AG04450 (cell line): ENCODE measurements around the gene WSB1. TPM values are rescaled to one million over a fixed set of nuclear protein-coding genes. Genes with fewer than 3 reads are reported as not detected.
A peak's percentile ranks its signal among the peaks of the same experiment; 100 is the strongest.

Experiments used
- CTCF ChIA-PET: fragments of 300-600, 350-600 bp; formaldehyde crosslinking; extraction: SDS; loops from one replicate; lab custom pipeline; 2022; ENCODE audit warnings: antibody characterized with exemption, inconsistent platforms; lab: Charles Lee
- POLR2A ChIA-PET: fragments of 350-600 bp; formaldehyde crosslinking; extraction: SDS; loops from one replicate; lab custom pipeline; 2021; ENCODE audit warnings: antibody characterized with exemption, inconsistent platforms; lab: Yijun Ruan, JAX
- DNase-seq: peaks from one replicate; pipeline ENCODE4 v3.0.0-alpha.2; 2011; ENCODE audit warnings: low read depth, low spot score
- H3K27ac ChIP-seq: one replicate; pipeline ENCODE4 v1.5.1; 2012; ENCODE audit warnings: low read depth, low read length, control low read depth
- H3K27me3 ChIP-seq: one replicate; pipeline ENCODE4 v1.6.0; 2012; ENCODE audit warnings: low read length; ENCODE audit not compliant: control insufficient read depth, insufficient read depth
- H3K4me3 ChIP-seq: 2 replicates; pipeline ENCODE4 v1.5.1; 2011; ENCODE audit warnings: mild to moderate bottlenecking, low read depth, low read length, control low read depth
- H3K9me3 ChIP-seq: 2 replicates; pipeline ENCODE4 v1.5.1; 2012; ENCODE audit warnings: low read length; ENCODE audit not compliant: control insufficient read depth, insufficient read depth
- polyA minus RNA-seq: library from RNA; depleted of rRNA, polyadenylated mRNA; stranded (reverse); fragments of >200 nt; gene quantifications from 2 replicates; pipeline ENCODE4 v1.2.3, GENCODE V29; 2011; rRNA and poly(A)+ RNA removed
- polyA plus RNA-seq: library from polyadenylated mRNA; depleted of rRNA; stranded (reverse); fragments of >200 nt; gene quantifications from 2 replicates; pipeline ENCODE4 v1.2.3, GENCODE V29; 2011; rRNA removed
- TF ChIP-seq, protein P1 (sequence below): IDR thresholded peaks from 2 replicates; pipeline ENCODE4 v1.5.1; 2011; ENCODE audit warnings: low read depth, low read length, control low read depth, inconsistent platforms

The WSB1 gene, protein sequence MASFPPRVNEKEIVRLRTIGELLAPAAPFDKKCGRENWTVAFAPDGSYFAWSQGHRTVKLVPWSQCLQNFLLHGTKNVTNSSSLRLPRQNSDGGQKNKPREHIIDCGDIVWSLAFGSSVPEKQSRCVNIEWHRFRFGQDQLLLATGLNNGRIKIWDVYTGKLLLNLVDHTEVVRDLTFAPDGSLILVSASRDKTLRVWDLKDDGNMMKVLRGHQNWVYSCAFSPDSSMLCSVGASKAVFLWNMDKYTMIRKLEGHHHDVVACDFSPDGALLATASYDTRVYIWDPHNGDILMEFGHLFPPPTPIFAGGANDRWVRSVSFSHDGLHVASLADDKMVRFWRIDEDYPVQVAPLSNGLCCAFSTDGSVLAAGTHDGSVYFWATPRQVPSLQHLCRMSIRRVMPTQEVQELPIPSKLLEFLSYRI
- polyA plus RNA-seq (156 and 204 TPM in 2 replicates), polyA minus RNA-seq (68.6 and 71.8 TPM in 2 replicates)

DNA sequence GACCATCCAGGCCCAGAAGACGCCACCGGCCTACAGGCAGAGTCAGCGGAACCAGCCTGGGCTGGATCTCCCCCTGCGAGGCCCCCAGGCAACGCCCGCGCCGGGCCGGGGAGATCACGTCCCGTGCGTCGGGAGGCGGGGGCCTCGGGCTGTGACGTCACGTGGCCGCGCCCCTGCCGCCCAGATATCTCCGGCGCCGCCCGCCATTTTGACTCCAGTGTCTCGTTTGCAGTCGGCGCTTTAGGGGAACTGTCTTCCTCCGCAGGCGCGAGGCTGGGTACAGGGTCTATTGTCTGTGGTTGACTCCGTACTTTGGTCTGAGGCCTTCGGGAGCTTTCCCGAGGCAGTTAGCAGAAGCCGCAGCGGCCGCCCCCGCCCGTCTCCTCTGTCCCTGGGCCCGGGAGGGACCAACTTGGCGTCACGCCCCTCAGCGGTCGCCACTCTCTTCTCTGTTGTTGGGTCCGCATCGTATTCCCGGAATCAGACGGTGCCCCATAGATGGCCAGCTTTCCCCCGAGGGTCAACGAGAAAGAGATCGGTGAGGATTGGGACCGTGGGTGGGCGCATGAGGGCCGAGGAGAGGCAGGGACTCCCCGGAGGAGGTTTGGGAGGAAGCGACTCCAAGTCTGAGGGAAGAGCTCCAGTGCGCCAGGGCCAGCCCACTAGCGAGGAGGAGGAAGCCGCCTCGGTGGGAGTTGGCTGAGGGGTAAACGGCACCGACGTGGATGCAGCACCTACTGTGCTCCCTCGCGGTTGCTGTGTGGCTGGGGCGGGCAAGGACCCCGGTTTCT, at the start of gene WSB1:
Gene WSB1 (plus strand): TSS at position 217 of the 791 bp plus-strand sequence. CDS start 282 bp downstream, at position 499.
- peak; percentile 73 for DNase-seq
- Histone ChIP-seq H3K4me3 (peak within 1 kb of the TSS; percentile 94), H3K27ac (peak within 1 kb of the TSS; percentile 98), H3K9me3 (peaks cover 6% of the 10 kb centered on the region; the same call in 1 of the 2 replicates), H3K27me3 (no peaks in the 10 kb centered on the region)
- TF ChIP-seq, protein P1, sequence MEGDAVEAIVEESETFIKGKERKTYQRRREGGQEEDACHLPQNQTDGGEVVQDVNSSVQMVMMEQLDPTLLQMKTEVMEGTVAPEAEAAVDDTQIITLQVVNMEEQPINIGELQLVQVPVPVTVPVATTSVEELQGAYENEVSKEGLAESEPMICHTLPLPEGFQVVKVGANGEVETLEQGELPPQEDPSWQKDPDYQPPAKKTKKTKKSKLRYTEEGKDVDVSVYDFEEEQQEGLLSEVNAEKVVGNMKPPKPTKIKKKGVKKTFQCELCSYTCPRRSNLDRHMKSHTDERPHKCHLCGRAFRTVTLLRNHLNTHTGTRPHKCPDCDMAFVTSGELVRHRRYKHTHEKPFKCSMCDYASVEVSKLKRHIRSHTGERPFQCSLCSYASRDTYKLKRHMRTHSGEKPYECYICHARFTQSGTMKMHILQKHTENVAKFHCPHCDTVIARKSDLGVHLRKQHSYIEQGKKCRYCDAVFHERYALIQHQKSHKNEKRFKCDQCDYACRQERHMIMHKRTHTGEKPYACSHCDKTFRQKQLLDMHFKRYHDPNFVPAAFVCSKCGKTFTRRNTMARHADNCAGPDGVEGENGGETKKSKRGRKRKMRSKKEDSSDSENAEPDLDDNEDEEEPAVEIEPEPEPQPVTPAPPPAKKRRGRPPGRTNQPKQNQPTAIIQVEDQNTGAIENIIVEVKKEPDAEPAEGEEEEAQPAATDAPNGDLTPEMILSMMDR: no peak
- CTCF ChIA-PET: interaction anchor here (0.6 to 6.1 kb wide), 6 partner anchors 10 to 308 kb away, joined by 3 to 39 read pairs (median 4); no protein-coding TSS in a partner anchor
- POLR2A ChIA-PET: interaction anchor here (0.7 to 5.0 kb wide), 19 partner anchors 9 to 356 kb away, joined by 3 to 44 read pairs (median 6); no protein-coding TSS in a partner anchor

DNA sequence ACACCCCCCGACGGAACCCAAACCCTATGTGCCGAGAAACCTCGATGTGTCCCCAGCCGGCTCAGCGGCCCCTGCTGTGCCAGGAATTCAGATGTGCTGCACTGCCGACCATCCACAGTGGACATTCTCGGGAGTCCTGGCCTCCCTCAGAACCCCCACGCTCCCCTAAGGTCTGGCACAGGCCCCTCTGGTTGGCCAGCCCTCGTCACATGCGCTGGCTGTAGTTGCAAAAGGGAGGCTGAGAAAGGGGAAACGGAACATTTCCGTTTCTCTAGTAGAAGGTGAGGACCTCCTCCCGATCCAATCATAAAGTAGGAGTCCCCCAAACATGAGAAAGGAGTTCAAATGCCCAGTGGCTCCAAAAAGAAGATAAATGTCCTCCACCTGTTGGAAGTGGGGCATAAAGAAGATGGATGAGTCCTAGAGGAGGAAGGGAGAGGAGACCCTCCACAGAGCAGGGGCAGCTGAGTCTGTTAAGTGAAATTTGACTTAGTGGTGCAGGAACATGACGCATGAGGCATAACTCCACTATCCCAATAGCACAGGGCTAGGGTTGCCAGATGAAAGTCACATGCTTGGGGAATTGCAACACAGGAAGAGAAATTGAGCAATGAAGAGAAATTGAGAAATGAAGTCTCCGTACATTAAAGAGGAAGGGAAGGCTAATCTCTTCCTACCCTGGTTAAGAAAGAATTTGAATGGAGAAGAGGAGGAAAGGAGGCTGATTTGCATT, 49.3 kb upstream of the WSB1 start:
- TF ChIP-seq, protein P1: no peak
- DNase-seq: peak; percentile 87
- Histone ChIP-seq H3K4me3 (peak overlapping the region; percentile 51), H3K9me3 (no peaks in the 10 kb centered on the region), H3K27me3 (no peaks in the 10 kb centered on the region), H3K27ac (peak overlapping the region; percentile 99)
- POLR2A ChIA-PET: interaction anchor here (1.0 to 4.9 kb wide), 2 partner anchors 8 to 51 kb away, joined by 4 to 44 read pairs; partner anchors contain the start of gene WSB1
- CTCF ChIA-PET: interaction anchor here (1.0 to 2.1 kb wide), 3 partner anchors 49 to 88 kb away, joined by 3 to 5 read pairs (median 3); partner anchors contain the start of gene WSB1

DNA sequence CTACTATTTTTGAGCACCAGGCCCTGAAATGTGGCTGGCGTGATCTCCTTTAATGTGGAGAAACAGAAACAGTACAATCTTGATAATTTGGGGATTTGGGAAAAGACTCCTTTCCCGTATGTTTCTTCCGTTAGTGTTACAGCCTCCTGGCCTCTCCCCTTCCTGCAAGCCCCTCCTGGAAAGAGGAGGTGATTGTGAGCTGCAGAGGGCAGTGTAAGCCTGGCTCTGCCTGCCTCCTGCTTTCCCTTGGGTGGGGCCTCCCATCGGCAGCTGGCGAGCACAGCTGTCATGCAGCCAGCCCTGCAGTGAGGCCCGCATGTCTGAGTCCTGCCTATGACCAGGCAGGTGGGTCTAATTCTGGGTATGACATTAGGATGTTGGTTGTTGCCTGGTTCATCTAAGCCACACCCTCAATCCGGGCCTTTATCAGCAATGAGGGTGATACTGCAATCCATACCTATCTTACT, 48.7 kb upstream of the WSB1 start:
- H3K4me3 ChIP-seq: peak overlapping the region; percentile 51

DNA sequence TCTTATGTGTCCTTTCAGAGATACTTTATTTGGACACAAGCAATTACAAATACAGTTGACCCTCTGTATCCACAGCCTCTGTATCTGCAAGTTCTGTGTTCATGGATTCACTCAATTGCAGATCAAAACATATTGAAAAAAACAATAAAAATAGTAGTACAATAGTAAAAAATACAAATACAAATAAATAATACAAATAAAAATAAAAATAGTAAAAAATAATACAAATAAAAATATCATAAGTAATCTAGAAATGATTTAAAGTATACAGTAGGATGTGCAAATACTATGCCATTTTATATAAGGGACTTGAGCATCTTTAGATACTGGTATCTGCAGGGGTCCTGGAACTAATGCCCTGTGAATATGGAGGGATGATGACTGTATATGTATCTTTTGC, 47.4 kb upstream of the WSB1 start:
- H3K9me3 ChIP-seq: no peaks in the 10 kb centered on the region
- ChIA-PET CTCF (interaction anchor here (2.1 kb wide), 1 partner anchor 47 kb away, joined by 5 read pairs; the partner anchor contains the start of gene WSB1), POLR2A (interaction anchor here (4.9 kb wide), 1 partner anchor 49 kb away, joined by 44 read pairs; the partner anchor contains the start of gene WSB1)
- H3K4me3 ChIP-seq: no peak overlapping the region
- TF ChIP-seq, protein P1: no peak
- H3K27ac ChIP-seq: no peak overlapping the region
- DNase-seq: no peak
- no peaks in the 10 kb centered on the region for H3K27me3 ChIP-seq

More for the DNA sequence above, 48.7 kb upstream of the WSB1 start:
- CTCF ChIA-PET: interaction anchor here (0.8 to 2.1 kb wide), 6 partner anchors 8 to 74 kb away, joined by 3 to 5 read pairs (median 4); partner anchors contain the start of gene WSB1
- TF ChIP-seq, protein P1: peak; percentile 70
- H3K27ac ChIP-seq: peak overlapping the region; percentile 99
- POLR2A ChIA-PET: interaction anchor here (0.8 to 4.9 kb wide), 2 partner anchors 9 to 50 kb away, joined by 4 to 44 read pairs (median 5); partner anchors contain the start of gene WSB1
- no peaks in the 10 kb centered on the region for H3K9me3 ChIP-seq
- DNase-seq: peak; percentile 82
- no peaks in the 10 kb centered on the region for H3K27me3 ChIP-seq
